ENCODE measurements around the gene LIFR.
A peak's percentile ranks its signal among the peaks of the same experiment; 100 is the strongest.

Gene LIFR

DNA sequence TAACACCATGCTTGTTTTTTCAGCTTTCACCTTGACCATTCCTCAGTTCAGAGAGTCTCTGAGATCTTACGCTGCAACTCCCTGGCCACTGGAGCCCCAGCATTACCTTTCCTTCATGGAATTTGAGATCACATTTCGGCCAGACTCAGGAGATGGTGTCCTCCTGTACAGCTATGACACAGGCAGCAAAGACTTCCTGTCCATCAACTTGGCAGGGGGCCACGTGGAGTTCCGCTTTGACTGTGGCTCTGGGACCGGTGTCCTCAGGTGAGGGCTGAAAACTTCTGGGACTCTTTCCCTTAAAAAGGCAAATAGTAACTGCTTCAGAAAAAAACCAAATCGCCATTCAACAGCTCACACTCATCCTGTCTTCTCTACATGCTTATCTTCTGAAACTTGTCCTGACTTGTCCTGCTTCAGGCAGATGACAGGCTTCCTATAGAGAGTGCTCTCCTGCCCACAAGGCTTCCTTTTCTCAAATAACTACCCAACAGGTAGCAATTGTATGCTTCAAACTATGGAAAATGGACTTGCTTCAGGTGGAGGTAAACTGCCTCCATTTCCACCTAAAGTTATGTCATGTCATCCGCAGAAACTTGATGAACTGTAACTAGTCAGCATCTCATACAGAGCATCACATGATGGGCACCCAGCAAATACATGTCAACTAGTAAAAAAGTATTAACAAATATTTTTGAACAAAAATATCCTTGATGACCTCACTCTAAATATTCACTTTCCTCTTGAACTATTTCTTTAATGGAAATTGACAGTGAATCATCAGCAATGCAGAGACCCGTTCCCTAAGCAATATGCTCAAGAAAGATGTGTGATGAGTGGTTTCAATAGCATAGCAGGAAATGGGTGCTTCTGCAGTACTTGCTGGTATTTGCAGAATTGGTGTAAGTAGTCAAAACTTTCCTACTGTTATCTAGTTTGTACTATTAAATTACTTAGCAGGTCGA lies 129.2 kb downstream of the LIFR start:
- H3K4me3 ChIP-seq (ENCODE audit: control insufficient read depth, low read depth, low read length) = no peak overlapping the region
- TF ChIP-seq, protein P1, sequence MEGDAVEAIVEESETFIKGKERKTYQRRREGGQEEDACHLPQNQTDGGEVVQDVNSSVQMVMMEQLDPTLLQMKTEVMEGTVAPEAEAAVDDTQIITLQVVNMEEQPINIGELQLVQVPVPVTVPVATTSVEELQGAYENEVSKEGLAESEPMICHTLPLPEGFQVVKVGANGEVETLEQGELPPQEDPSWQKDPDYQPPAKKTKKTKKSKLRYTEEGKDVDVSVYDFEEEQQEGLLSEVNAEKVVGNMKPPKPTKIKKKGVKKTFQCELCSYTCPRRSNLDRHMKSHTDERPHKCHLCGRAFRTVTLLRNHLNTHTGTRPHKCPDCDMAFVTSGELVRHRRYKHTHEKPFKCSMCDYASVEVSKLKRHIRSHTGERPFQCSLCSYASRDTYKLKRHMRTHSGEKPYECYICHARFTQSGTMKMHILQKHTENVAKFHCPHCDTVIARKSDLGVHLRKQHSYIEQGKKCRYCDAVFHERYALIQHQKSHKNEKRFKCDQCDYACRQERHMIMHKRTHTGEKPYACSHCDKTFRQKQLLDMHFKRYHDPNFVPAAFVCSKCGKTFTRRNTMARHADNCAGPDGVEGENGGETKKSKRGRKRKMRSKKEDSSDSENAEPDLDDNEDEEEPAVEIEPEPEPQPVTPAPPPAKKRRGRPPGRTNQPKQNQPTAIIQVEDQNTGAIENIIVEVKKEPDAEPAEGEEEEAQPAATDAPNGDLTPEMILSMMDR (conservative IDR thresholded peaks at IDR 0.05; ENCODE audit: control insufficient read depth, insufficient read depth, low read depth, low read length) = no peak
- peak; percentile 47 for DNase-seq (ENCODE audit: low read depth)

DNA sequence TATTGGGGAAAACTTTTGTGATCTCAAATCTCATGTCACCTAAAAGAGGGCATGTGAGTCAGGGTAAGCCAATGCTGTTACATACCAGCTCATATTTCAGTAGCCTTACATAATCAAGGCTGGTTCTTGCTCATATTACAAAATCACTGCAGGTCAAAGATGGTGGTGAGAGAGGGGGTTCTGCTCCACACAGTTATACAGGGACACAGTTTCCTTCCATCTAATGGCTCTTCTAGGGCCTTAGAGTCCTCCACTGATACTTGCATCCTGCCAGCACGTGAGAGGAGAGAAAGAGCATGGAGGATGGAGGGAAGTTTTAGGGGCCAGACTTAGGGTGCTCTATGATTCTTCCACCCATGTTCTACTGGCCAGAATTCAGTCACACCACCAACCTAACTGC lies 130.0 kb downstream of the LIFR start:
- TF ChIP-seq, protein P1 (conservative IDR thresholded peaks at IDR 0.05; ENCODE audit: control insufficient read depth, insufficient read depth, low read depth, low read length) = no peak
- no peak overlapping the region for H3K4me3 ChIP-seq (ENCODE audit: control insufficient read depth, low read depth, low read length)
- DNase-seq (ENCODE audit: low read depth) = peak; percentile 60
